Measurements from ENCODE around the gene ZNF322.

The ZNF322 gene

DNA sequence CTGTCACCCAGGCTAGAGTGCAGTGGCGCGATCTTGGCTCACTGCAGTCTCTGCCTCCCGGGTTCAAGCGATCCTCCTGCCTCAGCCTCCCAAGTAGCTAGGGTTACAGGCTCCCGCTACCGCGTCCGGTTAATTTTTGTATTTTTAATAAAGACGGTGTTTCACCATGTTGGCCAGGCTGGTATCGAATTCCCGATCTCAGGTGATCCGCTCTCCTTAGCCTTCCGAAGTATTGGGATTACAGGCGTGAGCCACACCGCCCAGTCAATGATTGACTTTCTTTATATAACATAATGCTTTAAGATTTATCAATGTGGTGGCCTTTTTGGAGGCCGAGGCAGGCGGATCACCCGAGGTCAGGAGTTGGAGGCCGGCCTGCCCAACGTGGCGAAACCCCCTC lies 70.6 kb downstream of the ZNF322 start:
- DNase-seq (ENCODE audit: low spot score): no peak

Data from AG08396 (cell line).